Measurements from ENCODE around the gene SPEM3.

The SPEM3 gene

GRCh38 chr17:7394452-7395191 lies 34.0 kb upstream of the SPEM3 start, which contains the start of gene PLSCR3:
Gene PLSCR3, minus strand, starts transcription at chr17:7394525. Its CDS starts 415 bp downstream, at chr17:7394110.
- H3K9me3 ChIP-seq (ENCODE audit: severe bottlenecking): no peaks in the 10 kb centered on the region
- ATAC-seq (ENCODE audit: low read depth) (peak; percentile 79), DNase-seq (ENCODE audit: low spot score) (peak; percentile 86)
- H3K4me3 ChIP-seq (ENCODE audit: severe bottlenecking): peak within 1 kb of the TSS; percentile 76
- TF ChIP-seq, protein P1, sequence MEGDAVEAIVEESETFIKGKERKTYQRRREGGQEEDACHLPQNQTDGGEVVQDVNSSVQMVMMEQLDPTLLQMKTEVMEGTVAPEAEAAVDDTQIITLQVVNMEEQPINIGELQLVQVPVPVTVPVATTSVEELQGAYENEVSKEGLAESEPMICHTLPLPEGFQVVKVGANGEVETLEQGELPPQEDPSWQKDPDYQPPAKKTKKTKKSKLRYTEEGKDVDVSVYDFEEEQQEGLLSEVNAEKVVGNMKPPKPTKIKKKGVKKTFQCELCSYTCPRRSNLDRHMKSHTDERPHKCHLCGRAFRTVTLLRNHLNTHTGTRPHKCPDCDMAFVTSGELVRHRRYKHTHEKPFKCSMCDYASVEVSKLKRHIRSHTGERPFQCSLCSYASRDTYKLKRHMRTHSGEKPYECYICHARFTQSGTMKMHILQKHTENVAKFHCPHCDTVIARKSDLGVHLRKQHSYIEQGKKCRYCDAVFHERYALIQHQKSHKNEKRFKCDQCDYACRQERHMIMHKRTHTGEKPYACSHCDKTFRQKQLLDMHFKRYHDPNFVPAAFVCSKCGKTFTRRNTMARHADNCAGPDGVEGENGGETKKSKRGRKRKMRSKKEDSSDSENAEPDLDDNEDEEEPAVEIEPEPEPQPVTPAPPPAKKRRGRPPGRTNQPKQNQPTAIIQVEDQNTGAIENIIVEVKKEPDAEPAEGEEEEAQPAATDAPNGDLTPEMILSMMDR (IDR thresholded peaks at IDR 0.05; ENCODE audit: poor library complexity, severe bottlenecking): no peak
- no peaks in the 10 kb centered on the region for H3K4me1 ChIP-seq (ENCODE audit: insufficient read depth, poor library complexity, severe bottlenecking)
- no peaks in the 10 kb centered on the region for H3K27me3 ChIP-seq (ENCODE audit: insufficient read depth, poor library complexity, severe bottlenecking)
- H3K36me3 ChIP-seq (ENCODE audit: low read depth): peaks cover 32% of the 10 kb centered on the region
- H3K27ac ChIP-seq (ENCODE audit: poor library complexity, severe bottlenecking): peak within 1 kb of the TSS; percentile 73

- ATAC-seq (ENCODE audit: low read depth): no peak
- Histone ChIP-seq H3K4me3 (ENCODE audit: severe bottlenecking) (no peak overlapping the region), H3K9me3 (ENCODE audit: severe bottlenecking) (no peaks in the 10 kb centered on the region), H3K27ac (ENCODE audit: poor library complexity, severe bottlenecking) (no peak overlapping the region), H3K27me3 (ENCODE audit: insufficient read depth, poor library complexity, severe bottlenecking) (no peaks in the 10 kb centered on the region), H3K4me1 (ENCODE audit: insufficient read depth, poor library complexity, severe bottlenecking) (peaks cover 7% of the 10 kb centered on the region), H3K36me3 (ENCODE audit: low read depth) (peaks cover 21% of the 10 kb centered on the region)
- no peak for DNase-seq (ENCODE audit: low spot score)
- TF ChIP-seq, protein P1 (IDR thresholded peaks at IDR 0.05; ENCODE audit: poor library complexity, severe bottlenecking): no peak
Observed at GRCh38 chr17:7396147-7396546, 32.5 kb upstream of the SPEM3 start.

- ATAC-seq (ENCODE audit: low read depth): no peak
- TF ChIP-seq, protein P1 (IDR thresholded peaks at IDR 0.05; ENCODE audit: poor library complexity, severe bottlenecking): no peak
- H3K27me3 ChIP-seq (ENCODE audit: insufficient read depth, poor library complexity, severe bottlenecking): no peaks in the 10 kb centered on the region
- H3K36me3 ChIP-seq (ENCODE audit: low read depth): peaks cover 17% of the 10 kb centered on the region
- H3K4me3 ChIP-seq (ENCODE audit: severe bottlenecking): no peak overlapping the region
- no peaks in the 10 kb centered on the region for H3K9me3 ChIP-seq (ENCODE audit: severe bottlenecking)
- no peak for DNase-seq (ENCODE audit: low spot score)
- no peak overlapping the region for H3K27ac ChIP-seq (ENCODE audit: poor library complexity, severe bottlenecking)
- peaks cover 7% of the 10 kb centered on the region for H3K4me1 ChIP-seq (ENCODE audit: insufficient read depth, poor library complexity, severe bottlenecking)
Observed at GRCh38 chr17:7398612-7399011, 30.0 kb upstream of the SPEM3 start.

DNA sequence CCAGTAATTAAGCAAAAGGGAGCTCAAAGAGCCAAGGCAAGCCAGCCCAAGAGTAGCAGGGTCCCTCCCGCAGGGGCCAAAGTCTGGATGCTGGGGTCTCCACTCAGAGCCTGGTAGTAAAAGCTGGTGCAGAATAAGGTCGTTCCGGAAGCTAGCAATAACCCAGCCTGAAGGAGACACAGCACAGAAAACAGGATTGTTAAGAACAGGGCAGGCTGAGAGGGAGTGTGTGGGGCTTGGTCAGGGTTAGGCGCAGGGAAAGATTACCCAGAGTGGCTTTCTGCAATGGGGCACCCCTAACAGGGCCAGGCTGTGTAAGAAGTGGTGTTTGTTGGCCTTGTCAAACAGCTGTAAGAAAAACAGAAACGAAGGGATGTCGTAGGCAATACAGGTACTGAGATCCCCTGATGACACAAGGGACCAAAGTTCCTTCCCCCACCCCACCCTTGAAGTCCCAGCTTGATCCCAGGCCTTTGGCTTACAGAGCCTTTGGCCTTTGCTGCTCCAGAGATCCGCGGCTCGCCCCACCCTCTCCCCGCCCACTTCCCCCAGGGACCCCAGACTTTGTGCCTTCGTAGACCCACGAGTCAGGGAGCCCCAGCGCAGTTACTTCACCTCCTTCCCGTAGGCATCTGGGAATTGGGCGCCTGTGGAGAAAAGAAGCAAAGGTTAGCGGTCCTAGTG lies 25.5 kb upstream of the SPEM3 start:
- TF ChIP-seq, protein P1 (IDR thresholded peaks at IDR 0.05; ENCODE audit: poor library complexity, severe bottlenecking): no peak
- Histone ChIP-seq H3K27ac (ENCODE audit: poor library complexity, severe bottlenecking) (peak overlapping the region; percentile 58), H3K4me3 (ENCODE audit: severe bottlenecking) (peak overlapping the region; percentile 54), H3K4me1 (ENCODE audit: insufficient read depth, poor library complexity, severe bottlenecking) (peaks cover 7% of the 10 kb centered on the region), H3K27me3 (ENCODE audit: insufficient read depth, poor library complexity, severe bottlenecking) (no peaks in the 10 kb centered on the region), H3K9me3 (ENCODE audit: severe bottlenecking) (no peaks in the 10 kb centered on the region), H3K36me3 (ENCODE audit: low read depth) (peaks cover 17% of the 10 kb centered on the region)
- DNase-seq (ENCODE audit: low spot score) (no peak), ATAC-seq (ENCODE audit: low read depth) (0 out of 3 replicates have a peak, but pooled peaks have one; percentile 1)

- Histone ChIP-seq H3K27me3 (ENCODE audit: insufficient read depth, poor library complexity, severe bottlenecking) (no peaks in the 10 kb centered on the region), H3K4me3 (ENCODE audit: severe bottlenecking) (peak overlapping the region; percentile 54), H3K9me3 (ENCODE audit: severe bottlenecking) (no peaks in the 10 kb centered on the region), H3K4me1 (ENCODE audit: insufficient read depth, poor library complexity, severe bottlenecking) (peaks cover 7% of the 10 kb centered on the region), H3K27ac (ENCODE audit: poor library complexity, severe bottlenecking) (peak overlapping the region; percentile 58), H3K36me3 (ENCODE audit: low read depth) (peaks cover 17% of the 10 kb centered on the region)
- TF ChIP-seq, protein P1 (IDR thresholded peaks at IDR 0.05; ENCODE audit: poor library complexity, severe bottlenecking): no peak
- DNase-seq (ENCODE audit: low spot score) (no peak), ATAC-seq (ENCODE audit: low read depth) (peak; percentile 43)
Observed at GRCh38 chr17:7403727-7403976, 25.0 kb upstream of the SPEM3 start.
